Hepatocyte (in vitro differentiated cells): ENCODE data around the gene EXOC4. TPM values are rescaled to one million over a fixed set of nuclear protein-coding genes. Genes with fewer than 3 reads are reported as not detected.
A peak's percentile ranks its signal among the peaks of the same experiment; 100 is the strongest.

ENCODE experiments used
- DNase-seq: peaks from one replicate; pipeline ENCODE4 v3.0.0-alpha.2; 2016; ENCODE audit warnings: low spot score
- H2AFZ ChIP-seq: fragments of 200-600 bp; sonication (generic); 2 replicates; pipeline ENCODE4 v1.6.0; 2016; ENCODE audit warnings: antibody characterized with exemption, mild to moderate bottlenecking
- H3K27ac ChIP-seq: fragments of 200-600 bp; sonication (generic); 2 replicates; pipeline ENCODE4 v1.5.1; 2016; ENCODE audit warnings: mild to moderate bottlenecking
- H3K27me3 ChIP-seq: fragments of 200-600 bp; sonication (generic); 2 replicates; pipeline ENCODE4 v1.6.1; 2016
- H3K36me3 ChIP-seq: fragments of 200-600 bp; sonication (generic); replicated peaks from 2 replicates; pipeline ENCODE4 v1.5.1; 2016; ENCODE audit warnings: low read depth; ENCODE audit not compliant: insufficient read depth
- H3K4me1 ChIP-seq: fragments of 200-600 bp; sonication (generic); 2 replicates; pipeline ENCODE4 v1.5.1; 2016; ENCODE audit warnings: mild to moderate bottlenecking, moderate library complexity; ENCODE audit not compliant: insufficient read depth
- H3K4me2 ChIP-seq: fragments of 200-600 bp; sonication (generic); 2 replicates; pipeline ENCODE4 v1.6.0; 2016
- H3K4me3 ChIP-seq: fragments of 200-600 bp; sonication (generic); 2 replicates; pipeline ENCODE4 v1.5.1; 2016; ENCODE audit warnings: mild to moderate bottlenecking
- H3K79me2 ChIP-seq: fragments of 200-600 bp; sonication (generic); 2 replicates; pipeline ENCODE4 v1.6.0; 2017; ENCODE audit warnings: mild to moderate bottlenecking
- H3K9me2 ChIP-seq: fragments of 200-600 bp; sonication (generic); replicated peaks from 2 replicates; pipeline ENCODE4 v1.6.0; 2017; ENCODE audit warnings: mild to moderate bottlenecking; ENCODE audit not compliant: insufficient read depth
- H3K9me3 ChIP-seq: fragments of 200-600 bp; sonication (generic); 2 replicates; pipeline ENCODE4 v1.5.1; 2016; ENCODE audit warnings: low read depth, mild to moderate bottlenecking
- H4K20me1 ChIP-seq: fragments of 200-600 bp; sonication (generic); 2 replicates; pipeline ENCODE4 v1.6.0; 2016; ENCODE audit warnings: mild to moderate bottlenecking; ENCODE audit not compliant: insufficient read depth, poor library complexity, severe bottlenecking
- EZH2 ChIP-seq: fragments of 200-600 bp; sonication (generic); IDR thresholded peaks from 2 replicates; pipeline ENCODE4 v1.6.1; 2016; ENCODE audit warnings: antibody characterized with exemption, mild to moderate bottlenecking, borderline replicate concordance
- EZH2phosphoT487 ChIP-seq: fragments of 200-600 bp; sonication (generic); IDR thresholded peaks from one replicate; pipeline ENCODE4 v1.6.1; 2018; ENCODE audit warnings: antibody characterized with exemption, mild to moderate bottlenecking, low read depth, moderate library complexity; ENCODE audit not compliant: unreplicated experiment, severe bottlenecking
- WGBS: methylation state at CpG from one replicate; pipeline ENCODE4 v1.1.6; 2016; ENCODE audit warnings: low lambda C conversion rate; ENCODE audit errors: missing lambda C conversion rate; 5-methylcytosine and 5-hydroxymethylcytosine counted together
- polyA plus RNA-seq: library from polyadenylated mRNA; unstranded; fragments of >200 nt; fragmentation: Nextera tagmentation; extraction: Ambion mirVana; gene quantifications from 2 replicates; pipeline ENCODE4 v1.2.1, GENCODE V29; 2016
- total RNA-seq: library from RNA; depleted of rRNA; stranded (reverse); fragments of >200 nt; gene quantifications from 2 replicates; pipeline ENCODE4 v1.2.3, GENCODE V29; 2014
- TF ChIP-seq, protein P1 (sequence below): fragments of 200-600 bp; sonication (generic); IDR thresholded peaks from 2 replicates; pipeline ENCODE4 v1.5.1; 2016; ENCODE audit warnings: antibody characterized with exemption, mild to moderate bottlenecking; ENCODE audit not compliant: poor library complexity

The EXOC4 gene
- total and polyA plus RNA-seq, 2 experiments from 2014 or later = 34.8 to 56.1 TPM

DNA sequence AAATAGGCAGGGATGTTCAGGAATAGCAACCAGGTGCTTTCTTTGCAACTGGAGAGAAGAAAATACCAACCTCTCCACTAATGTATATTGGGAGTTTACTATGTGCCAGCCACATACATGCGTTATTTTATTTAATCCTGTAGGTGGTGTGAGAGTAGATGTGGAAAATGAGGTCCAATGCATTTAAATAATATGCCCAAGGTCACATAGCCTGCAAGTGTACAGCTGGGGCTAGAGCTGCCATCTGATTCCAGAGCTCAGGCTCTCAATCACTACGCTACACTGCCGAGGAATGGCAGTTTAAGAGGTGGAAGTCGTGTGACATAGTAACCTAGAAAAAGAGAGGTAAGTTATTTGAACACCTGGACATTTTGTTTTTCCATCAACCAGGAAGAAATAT, 277.0 kb downstream of the EXOC4 start:
- Histone ChIP-seq H3K9me3 (no peaks in the 10 kb centered on the region), H3K27ac (no peak overlapping the region), H3K27me3 (no peaks in the 10 kb centered on the region), H3K4me1 (no peaks in the 10 kb centered on the region), H2AFZ (no peak overlapping the region), H3K79me2 (no peaks in the 10 kb centered on the region), H3K4me2 (no peak overlapping the region), H4K20me1 (no peaks in the 10 kb centered on the region), H3K4me3 (no peak overlapping the region), H3K9me2 (no peaks in the 10 kb centered on the region), H3K36me3 (no peaks in the 10 kb centered on the region)
- no peak for DNase-seq
- WGBS = 97% methylated on average over 4 of the region's 4 CpGs
- TF ChIP-seq, protein P1, sequence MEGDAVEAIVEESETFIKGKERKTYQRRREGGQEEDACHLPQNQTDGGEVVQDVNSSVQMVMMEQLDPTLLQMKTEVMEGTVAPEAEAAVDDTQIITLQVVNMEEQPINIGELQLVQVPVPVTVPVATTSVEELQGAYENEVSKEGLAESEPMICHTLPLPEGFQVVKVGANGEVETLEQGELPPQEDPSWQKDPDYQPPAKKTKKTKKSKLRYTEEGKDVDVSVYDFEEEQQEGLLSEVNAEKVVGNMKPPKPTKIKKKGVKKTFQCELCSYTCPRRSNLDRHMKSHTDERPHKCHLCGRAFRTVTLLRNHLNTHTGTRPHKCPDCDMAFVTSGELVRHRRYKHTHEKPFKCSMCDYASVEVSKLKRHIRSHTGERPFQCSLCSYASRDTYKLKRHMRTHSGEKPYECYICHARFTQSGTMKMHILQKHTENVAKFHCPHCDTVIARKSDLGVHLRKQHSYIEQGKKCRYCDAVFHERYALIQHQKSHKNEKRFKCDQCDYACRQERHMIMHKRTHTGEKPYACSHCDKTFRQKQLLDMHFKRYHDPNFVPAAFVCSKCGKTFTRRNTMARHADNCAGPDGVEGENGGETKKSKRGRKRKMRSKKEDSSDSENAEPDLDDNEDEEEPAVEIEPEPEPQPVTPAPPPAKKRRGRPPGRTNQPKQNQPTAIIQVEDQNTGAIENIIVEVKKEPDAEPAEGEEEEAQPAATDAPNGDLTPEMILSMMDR = no peak
- no peak for TF ChIP-seq EZH2
- TF ChIP-seq EZH2phosphoT487 = no peak

DNA sequence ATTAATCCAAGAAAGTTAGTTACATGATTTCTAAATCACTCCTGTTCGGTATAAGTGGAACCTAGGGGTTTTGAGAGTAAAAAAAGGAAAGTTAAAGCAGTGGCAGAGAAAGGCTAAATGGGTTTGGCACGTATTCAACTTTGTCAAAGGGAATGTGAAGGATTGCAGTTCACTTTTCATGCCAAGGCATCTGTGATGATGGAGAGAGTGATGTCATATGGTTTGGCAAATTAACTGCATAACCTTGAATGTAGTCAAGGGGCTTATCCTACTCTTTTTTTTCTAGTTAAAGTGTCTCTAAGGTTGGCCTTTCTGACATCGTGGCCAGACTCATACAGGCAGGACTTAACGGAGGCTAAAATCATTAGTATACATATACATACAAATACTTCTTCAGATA, 277.8 kb downstream of the EXOC4 start:
- Histone ChIP-seq H3K79me2 (no peaks in the 10 kb centered on the region), H3K9me2 (no peaks in the 10 kb centered on the region), H3K9me3 (no peaks in the 10 kb centered on the region), H3K4me2 (no peak overlapping the region), H3K36me3 (no peaks in the 10 kb centered on the region), H2AFZ (no peak overlapping the region), H3K27ac (no peak overlapping the region), H3K4me1 (no peaks in the 10 kb centered on the region), H3K27me3 (no peaks in the 10 kb centered on the region), H3K4me3 (no peak overlapping the region), H4K20me1 (no peaks in the 10 kb centered on the region)
- WGBS = 83% methylated on average over 4 of the region's 4 CpGs
- TF ChIP-seq, protein P1 = no peak
- TF ChIP-seq EZH2phosphoT487 (no peak), EZH2 (no peak)
- peak; percentile 8 for DNase-seq

DNA sequence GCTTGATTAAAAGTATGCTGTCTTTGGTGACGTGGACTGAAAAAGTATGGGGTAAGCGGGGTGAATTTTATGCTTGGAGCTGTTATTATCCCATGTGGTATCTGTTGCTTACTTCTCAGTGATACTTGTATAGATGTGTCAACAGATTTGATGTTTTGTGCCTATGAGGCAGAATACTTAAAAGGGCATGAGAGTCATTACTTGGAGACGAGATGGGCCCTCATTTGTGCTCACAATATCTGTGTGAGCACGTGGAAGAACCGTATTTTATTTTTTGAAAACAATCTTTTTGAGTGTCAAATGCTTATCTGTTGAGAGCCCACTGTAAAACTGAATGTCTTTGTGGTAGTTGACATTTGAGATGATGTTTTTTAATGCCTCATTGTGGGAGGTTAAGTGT, 281.9 kb downstream of the EXOC4 start:
- WGBS = 91% methylated on average over 5 of the region's 5 CpGs
- Histone ChIP-seq H3K4me2 (no peak overlapping the region), H3K27ac (no peak overlapping the region), H3K4me1 (no peaks in the 10 kb centered on the region), H3K9me3 (no peaks in the 10 kb centered on the region), H3K27me3 (no peaks in the 10 kb centered on the region), H3K36me3 (no peaks in the 10 kb centered on the region), H2AFZ (no peak overlapping the region), H4K20me1 (no peaks in the 10 kb centered on the region), H3K4me3 (no peak overlapping the region), H3K79me2 (no peaks in the 10 kb centered on the region), H3K9me2 (no peaks in the 10 kb centered on the region)
- DNase-seq = no peak
- TF ChIP-seq EZH2 (no peak), EZH2phosphoT487 (no peak)
- TF ChIP-seq, protein P1 = no peak

DNA sequence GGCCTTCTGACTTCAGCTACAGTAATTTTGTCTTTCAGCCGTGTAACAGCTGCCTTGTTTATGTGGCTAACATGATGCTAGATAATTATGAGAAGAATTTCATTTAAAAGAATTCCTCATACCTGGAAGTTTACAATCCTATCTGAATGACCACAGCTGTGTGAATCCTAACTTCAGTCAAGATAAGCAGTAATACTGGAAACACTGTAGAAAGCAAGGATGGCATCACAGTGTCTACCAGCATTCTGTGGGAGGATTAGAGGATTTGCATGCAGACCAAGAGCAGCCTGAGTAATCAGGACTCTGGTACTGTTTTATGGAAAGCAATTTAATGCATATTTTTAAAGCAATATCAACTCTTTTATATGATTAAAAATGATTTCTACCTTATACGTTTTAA, 282.4 kb downstream of the EXOC4 start:
- Histone ChIP-seq H3K4me3 (no peak overlapping the region), H3K9me3 (no peaks in the 10 kb centered on the region), H3K27me3 (no peaks in the 10 kb centered on the region), H3K4me2 (no peak overlapping the region), H3K36me3 (no peaks in the 10 kb centered on the region), H4K20me1 (no peaks in the 10 kb centered on the region), H2AFZ (no peak overlapping the region), H3K79me2 (no peaks in the 10 kb centered on the region), H3K27ac (no peak overlapping the region), H3K4me1 (no peaks in the 10 kb centered on the region), H3K9me2 (no peaks in the 10 kb centered on the region)
- TF ChIP-seq EZH2phosphoT487 (no peak), EZH2 (no peak)
- TF ChIP-seq, protein P1 = no peak
- peak; percentile 16 for DNase-seq
- 68% methylated on average over 2 of the region's 2 CpGs for WGBS
